Vagina (tissue), 2 donors: ENCODE data around the gene AQP9.

Experiments used
- CTCF ChIP-seq, 3 experiments: fragments of 450-650 bp in 2 of 3; fragments of 200-600 bp in 1 of 3; sonication (generic) in 1 of 3; IDR thresholded peaks; one replicate each; pipeline ENCODE4 v1.5.1; 2017 to 2019; ENCODE audit warnings: antibody characterized with exemption in 3 of 3, mild to moderate bottlenecking in 2 of 3, moderate library complexity in 2 of 3
- POLR2A ChIP-seq, 2 donors: fragments of 450-650 bp; IDR thresholded peaks; one replicate each; pipeline ENCODE4 v1.6.1; 2017; ENCODE audit warnings: antibody characterized with exemption in 2 of 2, mild to moderate bottlenecking in 2 of 2, moderate library complexity in 2 of 2

GRCh38 chr15:58103482-58103881, 34.7 kb upstream of the AQP9 start:
- TF ChIP-seq POLR2A (IDR thresholded peaks at IDR 0.05) (no peak), CTCF (IDR thresholded peaks at IDR 0.05) (no peak)
